GM21717 (cell line): ENCODE results near the gene ATXN1L.
A peak's percentile ranks its signal among the peaks of the same experiment; 100 is the strongest.
"Not testable (repeated sequence)": the region's sequence is repeated elsewhere in the genome, so short reads cannot be mapped to it uniquely, and the experiment has no call there.

Source experiments
- ATAC-seq: cut with Tn5 transposase; IDR thresholded peaks from one replicate; pipeline ENCODE4 v1.9.1; 2021; ENCODE audit warnings: mild to moderate bottlenecking, moderate library complexity; ENCODE audit not compliant: unreplicated experiment

Gene ATXN1L

DNA sequence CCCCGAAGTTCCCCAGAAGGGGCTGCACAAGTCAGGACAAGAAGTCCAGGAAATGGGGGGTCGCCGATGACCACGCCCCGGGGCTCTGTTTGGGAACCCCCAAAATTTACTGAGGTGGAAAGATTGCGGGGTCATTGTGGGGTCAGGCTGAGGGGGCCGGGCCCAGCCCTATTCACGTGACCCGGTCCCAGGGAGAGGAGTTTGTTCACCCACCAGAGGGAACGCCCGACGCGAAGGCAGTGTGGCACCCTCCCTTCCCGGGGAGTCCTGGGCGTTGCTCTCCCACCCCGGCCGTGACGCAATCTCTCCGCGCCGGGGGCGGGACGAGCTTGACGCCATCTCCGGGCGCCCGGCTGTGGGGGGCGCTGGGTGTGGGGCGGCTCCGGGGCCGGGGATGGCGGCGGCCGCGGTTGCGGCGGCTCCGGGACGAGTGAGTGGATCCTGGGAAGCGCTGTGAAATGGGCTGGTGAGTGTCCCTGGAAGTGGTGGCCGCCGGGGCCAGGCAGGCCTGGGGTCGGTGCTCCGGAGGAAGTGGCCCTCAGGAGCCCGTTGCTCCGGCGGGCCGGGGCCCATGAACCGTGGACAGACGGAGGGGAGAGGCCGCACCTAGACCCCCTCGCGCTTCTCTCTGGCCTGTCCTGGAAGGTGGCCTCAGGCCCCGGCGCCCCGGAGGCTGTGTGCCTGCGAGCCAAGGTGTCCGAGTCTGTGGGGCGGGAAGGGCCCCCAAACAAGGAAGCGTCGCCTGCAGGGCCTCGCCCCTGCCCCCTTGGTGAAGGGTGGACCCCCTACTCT lies at the start of gene ATXN1L:
ATXN1L (plus strand) TSS at position 338 of the 792 bp plus-strand sequence. CDS start 3,765 bp downstream, outside the sequence.
- ATAC-seq, result peak; percentile 60

GRCh38 chr16:71796501-71797097 lies 49.2 kb upstream of the ATXN1L start:
- no peak for ATAC-seq

DNA sequence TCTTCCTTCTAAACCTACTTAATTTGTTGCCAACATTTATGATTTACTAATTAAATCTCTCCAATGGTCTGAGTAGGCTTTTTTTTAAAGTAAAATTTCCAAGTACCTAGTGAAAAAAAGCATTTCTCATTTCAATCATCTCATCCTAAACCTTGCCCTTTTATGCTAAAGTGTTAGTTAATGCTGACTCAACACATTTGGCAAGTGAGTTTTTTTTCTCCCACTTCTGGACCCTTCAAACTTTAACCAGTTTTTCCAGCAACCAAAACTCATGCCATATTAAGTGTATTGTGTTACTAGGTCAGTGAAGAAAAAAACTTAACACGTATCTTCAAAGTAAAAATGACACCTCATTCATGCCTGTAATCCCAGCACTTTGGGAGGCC lies 42.5 kb upstream of the ATXN1L start:
- no peak for ATAC-seq

- peak; percentile 36 for ATAC-seq
Observed at GRCh38 chr16:71807905-71808592, 37.7 kb upstream of the ATXN1L start.

DNA sequence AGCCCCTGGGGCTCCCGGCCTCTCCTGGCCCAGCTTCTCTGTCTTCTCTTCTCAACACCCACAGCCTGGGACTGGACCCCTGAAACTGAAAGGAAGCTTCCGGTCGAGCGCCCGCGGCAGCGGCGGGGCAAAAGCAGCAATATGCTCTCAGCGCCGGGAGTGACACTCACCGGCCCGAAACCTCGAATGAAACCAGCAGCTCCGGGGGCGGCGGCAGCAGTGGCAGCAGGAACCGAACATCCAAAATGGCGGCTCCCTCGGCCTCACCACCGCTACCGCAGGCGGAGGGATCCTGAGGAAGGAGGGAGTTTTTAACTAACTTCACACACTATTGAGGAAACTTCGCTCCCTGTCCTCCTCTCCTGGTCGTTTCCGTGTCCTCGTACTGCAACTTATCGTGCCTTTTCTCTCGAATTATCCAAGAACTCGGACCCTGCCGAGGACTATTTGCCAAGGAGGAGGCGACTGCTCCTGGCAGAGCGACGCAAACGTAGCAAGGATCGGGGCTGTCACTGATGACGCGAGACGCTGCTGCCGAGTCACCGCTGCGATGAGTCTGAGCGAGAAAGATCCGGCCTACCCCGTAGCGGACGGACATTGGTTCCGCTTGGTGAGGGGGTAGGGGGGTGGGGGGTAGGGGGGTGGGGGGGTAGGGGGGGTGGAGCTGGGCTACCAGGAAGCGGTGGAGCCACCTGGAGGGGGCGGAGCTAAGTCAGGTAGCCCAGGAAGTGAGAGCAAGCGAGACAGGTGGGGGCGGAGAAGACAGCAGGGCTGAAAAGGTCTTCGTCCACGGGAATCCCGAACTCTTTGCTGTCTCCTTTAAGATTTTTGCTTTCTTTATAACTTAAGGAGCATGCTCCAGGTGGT lies 37.0 kb upstream of the ATXN1L start, which contains the start of gene AP1G1:
AP1G1 (minus strand) TSS at position 242 of the 867 bp plus-strand sequence. CDS start 19,355 bp downstream, outside the sequence.
- ATAC-seq, result peak; percentile 77

GRCh38 chr16:71810155-71810530 lies 35.6 kb upstream of the ATXN1L start:
- ATAC-seq, result not testable (repeated sequence)

DNA sequence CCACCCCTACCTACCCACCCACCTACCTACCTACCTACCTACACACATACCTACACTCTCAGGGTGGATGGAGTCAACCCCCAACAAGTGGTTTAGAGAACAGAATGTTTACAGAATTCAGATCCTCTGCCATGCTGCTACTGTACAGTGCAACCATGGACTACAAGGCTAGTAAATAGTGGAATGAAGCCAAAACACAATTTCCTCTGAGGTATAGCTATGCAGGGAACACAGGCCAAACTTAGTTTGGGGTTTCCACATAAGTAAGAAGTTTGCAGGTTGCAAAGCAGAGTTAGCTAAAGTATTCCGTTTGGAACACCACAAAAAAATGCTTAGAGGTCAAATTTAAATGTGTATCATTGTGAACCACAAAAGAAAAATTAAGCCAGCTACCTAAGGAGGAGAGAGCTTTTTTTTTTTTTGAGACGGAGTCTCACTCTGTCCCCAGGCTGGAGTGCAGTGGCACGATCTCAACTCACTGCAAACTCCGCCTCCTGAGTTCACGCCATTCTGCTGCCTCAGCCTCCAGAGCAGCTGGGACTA lies 34.4 kb upstream of the ATXN1L start:
- no peak for ATAC-seq

DNA sequence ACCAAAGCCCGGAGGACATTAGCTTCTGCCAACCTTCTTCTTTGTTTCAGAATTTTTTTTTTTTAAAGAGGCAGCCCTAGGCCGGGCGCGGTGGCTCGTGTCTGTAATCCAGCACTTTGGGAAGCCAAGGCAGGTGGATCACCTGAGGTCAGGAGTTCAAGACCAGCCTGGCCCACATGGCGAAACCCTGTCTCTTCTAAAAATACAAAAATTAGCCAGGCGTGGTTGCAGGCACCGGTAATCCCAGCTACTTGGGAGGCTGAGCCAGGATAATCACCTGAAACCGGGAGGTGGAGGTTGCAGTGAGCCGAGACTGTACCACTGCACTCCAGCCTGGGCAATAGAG lies 28.6 kb upstream of the ATXN1L start:
- peak; percentile 11 for ATAC-seq

DNA sequence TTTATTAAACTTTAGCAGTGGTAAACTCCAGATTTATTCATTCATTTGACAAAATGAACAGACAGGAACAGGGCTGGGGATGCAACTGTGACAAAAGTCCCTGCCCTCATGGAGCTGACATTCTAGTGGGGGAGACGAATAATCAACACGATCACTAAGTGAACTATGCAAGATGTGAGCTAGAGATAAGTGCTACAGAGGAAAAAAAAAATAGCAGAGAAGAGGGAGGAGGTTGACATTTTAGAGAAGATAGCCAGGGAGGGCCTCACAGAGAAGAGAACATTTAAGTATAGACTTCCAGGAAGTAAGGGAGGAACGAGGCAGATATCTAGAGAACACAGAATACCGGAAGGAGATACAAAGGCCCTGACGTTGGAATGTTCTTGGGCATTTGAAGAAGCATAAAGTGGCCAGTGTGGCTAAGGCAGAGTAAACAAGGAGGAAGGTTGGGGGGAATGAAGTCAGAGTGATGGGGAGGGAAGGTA lies 19.2 kb upstream of the ATXN1L start:
- no peak for ATAC-seq

- no peak for ATAC-seq
Observed at GRCh38 chr16:71830359-71830758, 15.4 kb upstream of the ATXN1L start.

DNA sequence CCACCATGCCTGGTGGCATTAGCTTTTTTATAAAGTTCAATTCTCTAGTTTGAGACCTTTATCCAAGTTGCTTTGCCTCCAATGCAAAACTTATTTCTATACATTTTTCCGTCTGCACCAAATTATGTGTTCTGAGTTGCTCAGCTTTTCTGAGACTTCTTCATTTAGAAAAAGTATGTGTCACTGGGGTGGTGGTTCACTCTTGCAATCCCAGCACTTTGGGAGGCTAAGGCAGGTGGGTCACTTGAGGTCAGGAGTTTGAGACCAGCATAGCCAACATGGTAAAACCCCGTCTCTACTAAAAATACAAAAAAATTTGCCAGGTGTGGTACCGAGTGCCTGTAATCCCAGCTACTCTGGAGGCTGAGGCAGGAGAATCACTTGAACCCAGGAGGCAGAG lies 14.1 kb upstream of the ATXN1L start:
- not testable (repeated sequence) for ATAC-seq

DNA sequence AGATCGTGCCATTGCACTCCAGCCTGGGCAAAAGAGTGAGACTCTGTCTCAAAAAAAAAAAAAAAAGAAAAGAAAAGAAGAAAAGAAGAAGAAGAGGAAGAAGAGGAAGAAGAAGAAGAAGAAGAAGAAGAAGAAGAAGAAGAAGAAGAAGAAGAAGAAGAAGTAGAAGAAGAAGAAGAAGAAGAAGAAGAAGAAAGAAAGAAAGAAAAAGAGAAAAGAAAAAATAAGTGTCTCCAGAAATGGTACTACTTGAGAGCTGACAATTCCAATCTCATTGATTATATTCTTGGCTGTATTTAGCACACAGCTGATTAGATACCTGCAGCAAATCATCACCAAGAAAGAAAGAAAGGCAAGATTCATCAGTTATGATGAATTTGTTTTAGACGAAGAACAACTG lies 13.7 kb upstream of the ATXN1L start:
- not testable (repeated sequence) for ATAC-seq

GRCh38 chr16:71834291-71834690 lies 11.5 kb upstream of the ATXN1L start:
- ATAC-seq, result no peak

- no peak for ATAC-seq
Observed at GRCh38 chr16:71837150-71837549, 8.6 kb upstream of the ATXN1L start.

GRCh38 chr16:71840052-71840451 lies 5.7 kb upstream of the ATXN1L start:
- no peak for ATAC-seq

DNA sequence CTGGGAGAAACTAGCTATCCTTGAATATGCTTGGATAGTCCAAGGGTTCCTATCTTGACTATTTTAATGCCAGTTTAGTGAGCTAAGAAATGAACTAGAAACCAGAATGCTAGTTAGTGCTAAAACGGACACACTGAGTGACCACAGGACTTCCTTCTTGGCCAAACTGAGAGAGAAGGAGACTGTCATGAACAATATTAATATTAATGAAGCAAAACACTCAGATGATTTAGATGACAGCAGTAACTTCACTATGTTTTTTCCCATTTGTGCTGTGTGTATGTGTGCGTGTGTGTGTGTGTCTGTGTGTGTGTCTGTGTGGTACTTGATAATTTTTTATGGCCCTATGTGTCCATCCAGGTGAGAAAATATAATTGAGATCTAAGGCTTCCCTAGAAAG lies 2.2 kb upstream of the ATXN1L start:
- no peak for ATAC-seq

GRCh38 chr16:71846431-71846830 lies 655 bp downstream of the ATXN1L start:
- ATAC-seq, result peak; percentile 14

- ATAC-seq, result no peak
Observed at GRCh38 chr16:71847096-71847495, 1.3 kb downstream of the ATXN1L start.

- ATAC-seq, result no peak
Observed at GRCh38 chr16:71848622-71849021, 2.8 kb downstream of the ATXN1L start.

DNA sequence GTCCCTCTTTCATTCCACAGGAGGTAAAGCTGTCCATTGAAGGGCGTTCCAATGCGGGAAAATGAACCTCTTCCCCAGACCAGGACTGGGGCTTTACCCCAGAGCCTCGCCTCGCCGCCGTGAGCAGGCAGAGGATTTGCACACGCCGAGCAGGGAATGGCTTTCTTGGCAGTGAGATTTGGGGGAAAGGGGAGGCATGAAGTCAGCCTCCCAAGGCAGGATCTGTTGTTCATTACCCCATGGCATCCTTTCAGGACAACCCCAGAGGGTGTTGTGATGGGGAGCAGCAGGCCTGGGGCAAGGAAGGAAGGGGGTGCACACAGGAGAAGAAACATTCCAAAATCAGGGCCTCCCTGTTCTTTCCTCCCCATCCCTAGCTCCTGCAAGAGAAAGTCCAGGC lies 6.0 kb downstream of the ATXN1L start:
- ATAC-seq, result no peak

DNA sequence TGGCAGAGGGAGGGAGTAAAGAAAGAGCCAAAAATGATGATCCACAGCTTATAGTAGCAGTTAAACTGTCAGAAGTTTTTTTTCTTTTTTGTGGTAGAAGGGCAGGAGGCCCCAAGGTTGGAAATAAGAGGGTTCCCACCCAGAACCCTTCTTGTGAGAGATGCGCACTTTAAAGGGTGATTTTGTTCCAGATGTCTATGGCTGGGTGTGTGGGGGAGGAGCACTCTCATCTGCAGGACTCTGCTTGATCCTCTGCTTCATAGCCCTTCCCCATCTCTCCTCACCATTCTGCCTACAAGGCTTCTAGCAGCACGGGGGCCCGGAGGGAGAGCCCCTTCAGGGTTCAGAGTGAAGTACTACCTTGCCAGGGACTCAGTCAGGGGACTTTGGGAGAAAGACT lies 6.4 kb downstream of the ATXN1L start:
- no peak for ATAC-seq
